ENCODE results near the gene SDSL. TPM values are rescaled to one million over a fixed set of nuclear protein-coding genes. Genes with fewer than 3 reads are reported as not detected.

Gene SDSL
- total RNA-seq, 1 donor from 2014 or later, result 3.1 TPM

- no peaks in the 10 kb centered on the region for H3K4me1 ChIP-seq
- no peaks in the 10 kb centered on the region for H3K9me3 ChIP-seq (ENCODE audit: low read depth)
- Mint-ChIP-seq H3K9me3 (no peaks in the 10 kb centered on the region), H3K4me3 (no peak overlapping the region), H3K27me3 (ENCODE audit: insufficient read depth, low read depth) (no peaks in the 10 kb centered on the region), H3K36me3 (no peaks in the 10 kb centered on the region), H3K4me1 (peaks cover 6% of the 10 kb centered on the region), H3K27ac (no peak overlapping the region)
- H3K9ac ChIP-seq, result no peak overlapping the region
- H3K27me3 ChIP-seq, result no peaks in the 10 kb centered on the region
- H3F3A ChIP-seq (ENCODE audit: low read depth), result no peaks in the 10 kb centered on the region
- H4K20me1 ChIP-seq (ENCODE audit: low read depth), result no peaks in the 10 kb centered on the region
- no peaks in the 10 kb centered on the region for H3K79me2 ChIP-seq (ENCODE audit: low read depth)
- DNase-seq (ENCODE audit: low spot score), result no peak
- no peaks in the 10 kb centered on the region for H3K36me3 ChIP-seq
- H2AFZ ChIP-seq (replicated peaks), result no peak overlapping the region
- TF ChIP-seq EZH2phosphoT487 (IDR thresholded peaks at IDR 0.05) (no peak), CTCF (IDR thresholded peaks at IDR 0.05) (no peak), EZH2 (IDR thresholded peaks at IDR 0.05) (no peak)
- no peak overlapping the region for H3K4me2 ChIP-seq
- no peak overlapping the region for H3K27ac ChIP-seq
- no peak overlapping the region for H3K4me3 ChIP-seq
These were observed 17.1 kb downstream of the SDSL start for GRCh38 chr12:113439301-113439597.

GRCh38 chr12:113439606-113440030, 17.4 kb downstream of the SDSL start:
- H2AFZ ChIP-seq (replicated peaks), result no peak overlapping the region
- H3K4me2 ChIP-seq, result no peak overlapping the region
- no peaks in the 10 kb centered on the region for H3K9me3 ChIP-seq (ENCODE audit: low read depth)
- H3K36me3 ChIP-seq, result no peaks in the 10 kb centered on the region
- no peak overlapping the region for H3K9ac ChIP-seq
- TF ChIP-seq CTCF (IDR thresholded peaks at IDR 0.05), result peak; percentile 85
- no peak for TF ChIP-seq EZH2phosphoT487 (IDR thresholded peaks at IDR 0.05)
- Mint-ChIP-seq H3K4me1 (peaks cover 6% of the 10 kb centered on the region), H3K27ac (no peak overlapping the region), H3K36me3 (no peaks in the 10 kb centered on the region), H3K27me3 (ENCODE audit: insufficient read depth, low read depth) (no peaks in the 10 kb centered on the region), H3K9me3 (no peaks in the 10 kb centered on the region), H3K4me3 (no peak overlapping the region)
- no peak overlapping the region for H3K27ac ChIP-seq
- H3K4me1 ChIP-seq, result no peaks in the 10 kb centered on the region
- no peak overlapping the region for H3K4me3 ChIP-seq
- peak; percentile 92 for DNase-seq (ENCODE audit: low spot score)
- H3F3A ChIP-seq (ENCODE audit: low read depth), result no peaks in the 10 kb centered on the region
- H3K27me3 ChIP-seq, result no peaks in the 10 kb centered on the region
- no peaks in the 10 kb centered on the region for H3K79me2 ChIP-seq (ENCODE audit: low read depth)
- H4K20me1 ChIP-seq (ENCODE audit: low read depth), result no peaks in the 10 kb centered on the region

GRCh38 chr12:113440336-113440735, 18.2 kb downstream of the SDSL start:
- Histone ChIP-seq H3K9me3 (ENCODE audit: low read depth) (no peaks in the 10 kb centered on the region), H3K27me3 (no peaks in the 10 kb centered on the region), H3K9ac (no peak overlapping the region), H3K79me2 (ENCODE audit: low read depth) (no peaks in the 10 kb centered on the region), H2AFZ (replicated peaks) (no peak overlapping the region), H3K36me3 (no peaks in the 10 kb centered on the region), H4K20me1 (ENCODE audit: low read depth) (no peaks in the 10 kb centered on the region), H3K4me2 (no peak overlapping the region), H3K27ac (no peak overlapping the region), H3K4me3 (no peak overlapping the region), H3K4me1 (no peaks in the 10 kb centered on the region), H3F3A (ENCODE audit: low read depth) (no peaks in the 10 kb centered on the region)
- Mint-ChIP-seq H3K4me1 (peaks cover 6% of the 10 kb centered on the region), H3K4me3 (no peak overlapping the region), H3K27ac (no peak overlapping the region), H3K36me3 (no peaks in the 10 kb centered on the region), H3K9me3 (no peaks in the 10 kb centered on the region), H3K27me3 (ENCODE audit: insufficient read depth, low read depth) (no peaks in the 10 kb centered on the region)
- no peak for DNase-seq (ENCODE audit: low spot score)
- TF ChIP-seq CTCF (IDR thresholded peaks at IDR 0.05) (no peak), EZH2phosphoT487 (IDR thresholded peaks at IDR 0.05) (no peak), EZH2 (IDR thresholded peaks at IDR 0.05) (no peak)

Data from neural progenitor cell (in vitro differentiated cells).